ENCODE measurements around the gene CMSS1. TPM values are rescaled to one million over a fixed set of nuclear protein-coding genes. Genes with fewer than 3 reads are reported as not detected.

The CMSS1 gene
- total RNA-seq, 1 experiment from 2014 or later = 70.6 TPM

DNA sequence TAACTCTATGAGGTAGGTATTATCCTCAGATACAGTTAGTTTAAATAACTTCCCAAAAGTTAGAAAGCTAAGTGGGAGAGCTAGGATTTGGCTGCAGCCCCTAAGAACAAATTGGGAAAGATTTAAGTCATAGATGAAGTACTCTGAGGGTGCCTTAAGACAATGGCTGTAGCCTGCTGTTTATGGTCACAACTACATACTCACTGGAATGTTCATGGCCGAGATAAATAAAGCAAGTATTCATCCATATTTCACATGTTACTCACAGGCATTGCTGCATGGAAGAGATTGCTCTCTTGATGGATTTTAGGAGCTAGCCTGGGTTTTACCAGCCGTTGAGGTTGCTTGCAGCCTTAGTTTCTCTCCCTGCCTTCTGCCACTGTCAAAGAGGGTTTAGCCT, 145.0 kb downstream of the CMSS1 start:
- no peak overlapping the region for H3K27ac Mint-ChIP-seq
- no peaks in the 10 kb centered on the region for H3K27me3 Mint-ChIP-seq (ENCODE audit: low read depth)
- no peak overlapping the region for H3K4me3 Mint-ChIP-seq
- TF ChIP-seq, protein P1, sequence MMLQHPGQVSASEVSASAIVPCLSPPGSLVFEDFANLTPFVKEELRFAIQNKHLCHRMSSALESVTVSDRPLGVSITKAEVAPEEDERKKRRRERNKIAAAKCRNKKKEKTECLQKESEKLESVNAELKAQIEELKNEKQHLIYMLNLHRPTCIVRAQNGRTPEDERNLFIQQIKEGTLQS (CRISPR knock-in tag; conservative IDR thresholded peaks at IDR 0.05) = no peak
- TF ChIP-seq ZNF219 (CRISPR knock-in tag; IDR thresholded peaks at IDR 0.05; ENCODE audit: borderline replicate concordance) = no peak
- TF ChIP-seq NR1H2 (CRISPR knock-in tag; IDR thresholded peaks at IDR 0.05) = no peak
- no peak for TF ChIP-seq E2F4 (CRISPR knock-in tag; IDR thresholded peaks at IDR 0.05; ENCODE audit: borderline replicate concordance, low read depth)
- TF ChIP-seq PRRX2 (CRISPR knock-in tag; IDR thresholded peaks at IDR 0.05) = no peak
- TF ChIP-seq ATF1 (CRISPR knock-in tag; IDR thresholded peaks at IDR 0.05) = no peak
- TF ChIP-seq ELF4 (CRISPR knock-in tag; IDR thresholded peaks at IDR 0.05; ENCODE audit: low read depth) = no peak
- no peak for TF ChIP-seq NR2C2 (CRISPR knock-in tag; IDR thresholded peaks at IDR 0.05)
- ChIA-PET CTCF (no interaction called here), POLR2A (no interaction called here)
- 0 out of 2 replicates have a peak, but pooled peaks cover 2% of the 10 kb centered on the region for H3K4me1 Mint-ChIP-seq
- no peaks in the 10 kb centered on the region for H3K36me3 Mint-ChIP-seq
- ATAC-seq (no peak), DNase-seq (ENCODE audit: low spot score) (no peak)
- H3K9me3 Mint-ChIP-seq = no peaks in the 10 kb centered on the region

DNA sequence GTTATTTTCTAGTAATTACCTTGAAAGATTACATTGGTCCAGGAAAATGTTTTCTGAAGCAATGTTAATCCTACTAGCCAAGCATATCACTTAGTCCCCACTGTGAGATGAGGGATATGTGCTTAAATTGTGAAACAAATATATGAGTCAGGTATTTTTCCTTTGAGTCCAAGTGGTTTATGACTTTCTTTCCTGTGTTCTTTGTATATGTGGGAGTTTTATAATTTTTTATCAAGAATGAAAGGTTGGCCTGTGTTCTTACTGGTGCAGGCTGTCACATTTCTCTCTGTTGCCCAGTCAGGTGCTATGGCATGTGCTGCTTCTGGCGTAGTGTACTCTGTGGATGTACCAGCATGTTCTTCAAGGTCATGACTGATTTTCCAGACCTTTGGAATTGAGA, 147.4 kb downstream of the CMSS1 start:
- Mint-ChIP-seq H3K4me3 (no peak overlapping the region), H3K9me3 (no peaks in the 10 kb centered on the region), H3K36me3 (no peaks in the 10 kb centered on the region), H3K27ac (no peak overlapping the region), H3K4me1 (0 out of 2 replicates have a peak, but pooled peaks cover 2% of the 10 kb centered on the region), H3K27me3 (ENCODE audit: low read depth) (no peaks in the 10 kb centered on the region)
- no peak for ATAC-seq
- no peak for DNase-seq (ENCODE audit: low spot score)
- TF ChIP-seq ERG (CRISPR knock-in tag; IDR thresholded peaks at IDR 0.05) = no peak
- TF ChIP-seq FOXK1 (CRISPR knock-in tag; IDR thresholded peaks at IDR 0.05) = no peak
- TF ChIP-seq, protein P2, sequence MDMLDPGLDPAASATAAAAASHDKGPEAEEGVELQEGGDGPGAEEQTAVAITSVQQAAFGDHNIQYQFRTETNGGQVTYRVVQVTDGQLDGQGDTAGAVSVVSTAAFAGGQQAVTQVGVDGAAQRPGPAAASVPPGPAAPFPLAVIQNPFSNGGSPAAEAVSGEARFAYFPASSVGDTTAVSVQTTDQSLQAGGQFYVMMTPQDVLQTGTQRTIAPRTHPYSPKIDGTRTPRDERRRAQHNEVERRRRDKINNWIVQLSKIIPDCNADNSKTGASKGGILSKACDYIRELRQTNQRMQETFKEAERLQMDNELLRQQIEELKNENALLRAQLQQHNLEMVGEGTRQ (CRISPR knock-in tag; IDR thresholded peaks at IDR 0.05) = no peak
- TF ChIP-seq ZNF138 (CRISPR knock-in tag; conservative IDR thresholded peaks at IDR 0.05) = no peak
- TF ChIP-seq IRF2 (CRISPR knock-in tag; IDR thresholded peaks at IDR 0.05; ENCODE audit: borderline replicate concordance, low read depth) = no peak
- no peak for TF ChIP-seq CBFB (CRISPR knock-in tag; IDR thresholded peaks at IDR 0.05; ENCODE audit: low read depth)
- ChIA-PET CTCF (no interaction called here), POLR2A (no interaction called here)

GRCh38 chr3:99965681-99966408, 148.2 kb downstream of the CMSS1 start:
- Mint-ChIP-seq H3K27me3 (ENCODE audit: low read depth) (no peaks in the 10 kb centered on the region), H3K36me3 (no peaks in the 10 kb centered on the region), H3K4me1 (no peaks in the 10 kb centered on the region), H3K9me3 (no peaks in the 10 kb centered on the region), H3K4me3 (no peak overlapping the region), H3K27ac (no peak overlapping the region)
- ChIA-PET POLR2A (no interaction called here), CTCF (no interaction called here)
- ATAC-seq (no peak), DNase-seq (ENCODE audit: low spot score) (no peak)
- no peak for TF ChIP-seq FOXJ3 (CRISPR knock-in tag; IDR thresholded peaks at IDR 0.05; ENCODE audit: borderline replicate concordance)
- TF ChIP-seq PRRX2 (CRISPR knock-in tag; IDR thresholded peaks at IDR 0.05) = no peak
- TF ChIP-seq, protein P3, sequence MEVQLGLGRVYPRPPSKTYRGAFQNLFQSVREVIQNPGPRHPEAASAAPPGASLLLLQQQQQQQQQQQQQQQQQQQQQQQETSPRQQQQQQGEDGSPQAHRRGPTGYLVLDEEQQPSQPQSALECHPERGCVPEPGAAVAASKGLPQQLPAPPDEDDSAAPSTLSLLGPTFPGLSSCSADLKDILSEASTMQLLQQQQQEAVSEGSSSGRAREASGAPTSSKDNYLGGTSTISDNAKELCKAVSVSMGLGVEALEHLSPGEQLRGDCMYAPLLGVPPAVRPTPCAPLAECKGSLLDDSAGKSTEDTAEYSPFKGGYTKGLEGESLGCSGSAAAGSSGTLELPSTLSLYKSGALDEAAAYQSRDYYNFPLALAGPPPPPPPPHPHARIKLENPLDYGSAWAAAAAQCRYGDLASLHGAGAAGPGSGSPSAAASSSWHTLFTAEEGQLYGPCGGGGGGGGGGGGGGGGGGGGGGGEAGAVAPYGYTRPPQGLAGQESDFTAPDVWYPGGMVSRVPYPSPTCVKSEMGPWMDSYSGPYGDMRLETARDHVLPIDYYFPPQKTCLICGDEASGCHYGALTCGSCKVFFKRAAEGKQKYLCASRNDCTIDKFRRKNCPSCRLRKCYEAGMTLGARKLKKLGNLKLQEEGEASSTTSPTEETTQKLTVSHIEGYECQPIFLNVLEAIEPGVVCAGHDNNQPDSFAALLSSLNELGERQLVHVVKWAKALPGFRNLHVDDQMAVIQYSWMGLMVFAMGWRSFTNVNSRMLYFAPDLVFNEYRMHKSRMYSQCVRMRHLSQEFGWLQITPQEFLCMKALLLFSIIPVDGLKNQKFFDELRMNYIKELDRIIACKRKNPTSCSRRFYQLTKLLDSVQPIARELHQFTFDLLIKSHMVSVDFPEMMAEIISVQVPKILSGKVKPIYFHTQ (CRISPR knock-in tag; IDR thresholded peaks at IDR 0.05) = no peak
- no peak for TF ChIP-seq TP53 (CRISPR knock-in tag; IDR thresholded peaks at IDR 0.05)
- no peak for TF ChIP-seq GRHL2 (CRISPR knock-in tag; IDR thresholded peaks at IDR 0.05; ENCODE audit: insufficient replicate concordance, severe bottlenecking)
- no peak for TF ChIP-seq NFE2L1 (CRISPR knock-in tag; IDR thresholded peaks at IDR 0.05)
- TF ChIP-seq ZNF396 (CRISPR knock-in tag; IDR thresholded peaks at IDR 0.05; ENCODE audit: borderline replicate concordance) = no peak
- no peak for TF ChIP-seq ZNF263 (CRISPR knock-in tag; IDR thresholded peaks at IDR 0.05; ENCODE audit: low read depth)
- TF ChIP-seq, protein P1 (CRISPR knock-in tag; conservative IDR thresholded peaks at IDR 0.05) = no peak
- TF ChIP-seq ZNF671 (CRISPR knock-in tag; IDR thresholded peaks at IDR 0.05) = no peak
- TF ChIP-seq ETV6 (CRISPR knock-in tag; IDR thresholded peaks at IDR 0.05) = no peak
- no peak for TF ChIP-seq ZSCAN18 (CRISPR knock-in tag; IDR thresholded peaks at IDR 0.05)
- TF ChIP-seq ZNF416 (CRISPR knock-in tag; IDR thresholded peaks at IDR 0.05) = no peak
